UCSD-AML1 (cell line): ENCODE results near the gene GSX1.
"Not testable (repeated sequence)": the region's sequence is repeated elsewhere in the genome, so short reads cannot be mapped to it uniquely, and the experiment has no call there.

ENCODE experiments used
- DNase-seq: peaks from one replicate; lab custom pipeline; 2025; ENCODE audit not compliant: unreplicated experiment; lab: John Stamatoyannopoulos, UW

Gene GSX1

GRCh38 chr13:27792393-27793218 lies at the start of gene GSX1:
Gene GSX1 (plus strand): TSS chr13:27792483. CDS start chr13:27792691, 208 bp downstream.
- DNase-seq = peak; percentile 32

- no peak for DNase-seq
Observed at GRCh38 chr13:27744801-27745200, 47.5 kb upstream of the GSX1 start.

- DNase-seq = no peak
Observed at GRCh38 chr13:27745301-27745700, 47.0 kb upstream of the GSX1 start.

GRCh38 chr13:27748143-27748542 lies 44.1 kb upstream of the GSX1 start:
- not testable (repeated sequence) for DNase-seq

- DNase-seq = no peak
Observed at GRCh38 chr13:27751953-27752532, 40.2 kb upstream of the GSX1 start.

GRCh38 chr13:27765650-27766049 lies 26.6 kb upstream of the GSX1 start:
- no peak for DNase-seq

- DNase-seq = no peak
Observed at GRCh38 chr13:27770809-27771208, 21.5 kb upstream of the GSX1 start.

- DNase-seq = no peak
Observed at GRCh38 chr13:27772651-27773425, 19.4 kb upstream of the GSX1 start.

- no peak for DNase-seq
Observed at GRCh38 chr13:27774169-27774568, 18.1 kb upstream of the GSX1 start.

GRCh38 chr13:27774651-27775050 lies 17.6 kb upstream of the GSX1 start:
- DNase-seq = no peak

- no peak for DNase-seq
Observed at GRCh38 chr13:27775943-27776342, 16.3 kb upstream of the GSX1 start.

GRCh38 chr13:27782151-27782550 lies 10.1 kb upstream of the GSX1 start:
- DNase-seq = no peak

GRCh38 chr13:27783111-27783510 lies 9.2 kb upstream of the GSX1 start:
- no peak for DNase-seq

- no peak for DNase-seq
Observed at GRCh38 chr13:27788271-27788670, 4.0 kb upstream of the GSX1 start.

GRCh38 chr13:27789153-27789494 lies 3.2 kb upstream of the GSX1 start:
- DNase-seq = no peak

- DNase-seq = no peak
Observed at GRCh38 chr13:27789495-27790303, 2.6 kb upstream of the GSX1 start.

GRCh38 chr13:27790523-27790922 lies 1.8 kb upstream of the GSX1 start:
- DNase-seq = no peak

GRCh38 chr13:27791146-27791900 lies 960 bp upstream of the GSX1 start:
- DNase-seq = no peak

GRCh38 chr13:27791901-27792392 lies 336 bp upstream of the GSX1 start:
- no peak for DNase-seq
